GM12892 (cell line): ENCODE measurements around the gene BPNT1.

ENCODE experiments used
- POLR2A ChIP-seq: IDR thresholded peaks from 2 replicates; pipeline ENCODE4 v1.6.1; 2011; ENCODE audit warnings: low read depth, low read length, control low read depth
- TAF1 ChIP-seq: IDR thresholded peaks from 2 replicates; pipeline ENCODE4 v1.6.1; 2011; ENCODE audit warnings: low read depth, mild to moderate bottlenecking, control low read depth, low read length, borderline replicate concordance

- TF ChIP-seq POLR2A = peak; percentile 63; the same call in 1 of the 2 replicates
- TF ChIP-seq TAF1 = 0 out of 2 replicates have a peak, but pooled peaks have one; percentile 41
Observed at GRCh38 chr1:220094016-220094911, 4.7 kb upstream of the BPNT1 start, which contains the start of gene IARS2.
